HepG2 (cell line): ENCODE measurements around the gene GGT7. TPM values are rescaled to one million over a fixed set of nuclear protein-coding genes. Genes with fewer than 3 reads are reported as not detected.

ENCODE experiments used
- ATAC-seq: fragments of 200-7000 bp; cut with Tn5 transposase; 3 replicates; pipeline ENCODE4 v1.9.1; 2020; ENCODE audit warnings: mild to moderate bottlenecking, moderate library complexity
- BruUV-seq: library from RNA; stranded (reverse); fragments of 400-500 nt; replicated peaks from 2 replicates; lab custom pipeline; 2021; lab: Mats Ljungman, UMichigan
- CTCF ChIA-PET: fragments of 300-600 bp; formaldehyde crosslinking; extraction: SDS; loops from one replicate; lab custom pipeline; 2021; ENCODE audit warnings: low total read pairs, inconsistent platforms, low intra/inter-chr PET ratio; lab: Yijun Ruan, JAX
- POLR2A ChIA-PET: fragments of 350-600 bp; sonication (Branson Sonifier 250); formaldehyde crosslinking; loops from one replicate; lab custom pipeline; 2020; ENCODE audit warnings: antibody characterized with exemption, inconsistent platforms; lab: Yijun Ruan, JAX
- DNase-seq: peaks from one replicate; pipeline ENCODE4 v3.0.0-alpha.2; 2015; ENCODE audit warnings: low spot score
- FAIRE-seq: peaks from 3 replicates; lab custom pipeline; 2011; peaks lifted over from hg19 to GRCh38; lab: Jason Lieb, UNC
- H2AFZ ChIP-seq: one replicate; pipeline ENCODE4 v1.6.1; 2011; ENCODE audit warnings: low read length, inconsistent platforms
- H3K27ac ChIP-seq: fragments of 300-600 bp; 3 replicates; pipeline ENCODE4 v1.8.0; 2011; ENCODE audit warnings: mixed run types, mild to moderate bottlenecking, mixed read lengths, low read length, inconsistent platforms; ENCODE audit not compliant: insufficient read depth; ENCODE audit errors: extremely low read length
- H3K27me3 ChIP-seq, 2 experiments: fragments of 200-600 bp in 1 of 2; 2 replicates in 1 of 2; 3 replicates in 1 of 2; pipeline versions ENCODE4 v1.6.0 to v1.8.0; 2011; ENCODE audit warnings: low read length in 2 of 2, mild to moderate bottlenecking in 2 of 2, moderate library complexity in 2 of 2, inconsistent platforms in 1 of 2; ENCODE audit not compliant: insufficient read depth in 2 of 2, control insufficient read depth in 1 of 2
- H3K36me3 ChIP-seq, 2 experiments: fragments of 200-600 bp in 1 of 2; replicated peaks in 1 of 2; 2 replicates in 1 of 2; 3 replicates in 1 of 2; pipeline versions ENCODE4 v1.5.1 to v1.8.0; 2011; ENCODE audit warnings: low read length in 2 of 2, inconsistent platforms in 1 of 2; ENCODE audit not compliant: insufficient read depth in 2 of 2, control insufficient read depth in 1 of 2
- H3K4me1 ChIP-seq: 2 replicates; pipeline ENCODE4 v1.5.1; 2012; ENCODE audit warnings: low read length, inconsistent platforms; ENCODE audit not compliant: insufficient read depth
- H3K4me2 ChIP-seq: 2 replicates; pipeline ENCODE4 v1.6.0; 2011; ENCODE audit warnings: low read depth, low read length, inconsistent platforms
- H3K4me3 ChIP-seq, 3 experiments: fragments of 200-600 bp in 1 of 3; sonication (generic), shearing (Covaris generic) in 1 of 3; replicated peaks in 1 of 3; 2 replicates each; pipeline ENCODE4 v1.5.1; 2011 to 2016; ENCODE audit warnings: low read length in 3 of 3, inconsistent platforms in 2 of 3, low read depth in 2 of 3, mild to moderate bottlenecking in 2 of 3, control low read depth in 1 of 3, mixed read lengths in 1 of 3; ENCODE audit not compliant: insufficient read depth in 1 of 3
- H3K79me2 ChIP-seq: one replicate; pipeline ENCODE4 v1.6.1; 2011; ENCODE audit warnings: low read length, inconsistent platforms; ENCODE audit not compliant: insufficient read depth
- H3K9ac ChIP-seq: 2 replicates; pipeline ENCODE4 v1.6.0; 2011; ENCODE audit warnings: mild to moderate bottlenecking, low read depth, low read length, inconsistent platforms; ENCODE audit not compliant: insufficient read depth
- H3K9me3 ChIP-seq: 2 replicates; pipeline ENCODE4 v1.5.1; 2012; ENCODE audit warnings: mild to moderate bottlenecking, low read length
- H4K20me1 ChIP-seq: 2 replicates; pipeline ENCODE4 v1.6.0; 2011; ENCODE audit warnings: inconsistent platforms, mild to moderate bottlenecking, low read length, moderate library complexity; ENCODE audit not compliant: insufficient read depth
- ATRX ChIP-seq: sonication (generic); formaldehyde crosslinking; IDR thresholded peaks from 2 replicates; pipeline ENCODE4 v1.4.0; 2020; ENCODE audit warnings: missing genetic modification reagents, borderline replicate concordance
- DNMT3B ChIP-seq: conservative IDR thresholded peaks from 2 replicates; pipeline ENCODE4 v1.6.1; 2016; ENCODE audit warnings: missing biosample characterization, control low read depth
- GABPA ChIP-seq, 2 experiments: IDR thresholded peaks; 2 replicates each; pipeline ENCODE4 v1.6.1; 2011 to 2016; ENCODE audit warnings: low read depth in 2 of 2, low read length in 1 of 2, missing biosample characterization in 1 of 2, missing genetic modification characterization in 1 of 2
- KIAA2018 ChIP-seq: sonication (generic); formaldehyde crosslinking; IDR thresholded peaks from 2 replicates; pipeline ENCODE4 v1.5.0; 2020; ENCODE audit warnings: mild to moderate bottlenecking, missing genetic modification reagents, borderline replicate concordance
- KMT2A ChIP-seq: sonication (generic); formaldehyde crosslinking; IDR thresholded peaks from 2 replicates; pipeline ENCODE4 v1.4.0; 2020; ENCODE audit warnings: missing genetic modification reagents
- LBX2 ChIP-seq: sonication (generic); formaldehyde crosslinking; IDR thresholded peaks from 2 replicates; pipeline ENCODE4 v1.5.0; 2020; ENCODE audit warnings: missing genetic modification reagents, mild to moderate bottlenecking, borderline replicate concordance
- MEIS1 ChIP-seq: sonication (generic); formaldehyde crosslinking; IDR thresholded peaks from 2 replicates; pipeline ENCODE4 v1.9.0; 2021; ENCODE audit warnings: mild to moderate bottlenecking, missing genetic modification reagents, moderate library complexity, borderline replicate concordance
- POLR2AphosphoS5 ChIP-seq: IDR thresholded peaks from 2 replicates; pipeline ENCODE4 v1.6.1; 2012; ENCODE audit warnings: low read depth, low read length
- TCF12 ChIP-seq, 2 experiments: fragments of 450-650 bp in 1 of 2; sonication (generic) in 1 of 2; formaldehyde crosslinking in 1 of 2; IDR thresholded peaks; 2 replicates each; pipeline versions ENCODE4 v1.6.1 to v1.8.0; 2017 to 2022; ENCODE audit warnings: antibody characterized with exemption in 1 of 2, mild to moderate bottlenecking in 1 of 2, missing genetic modification reagents in 1 of 2, moderate library complexity in 1 of 2
- ZNF577 ChIP-seq: sonication (generic); formaldehyde crosslinking; IDR thresholded peaks from 2 replicates; pipeline ENCODE4 v1.4.0; 2020; ENCODE audit warnings: mild to moderate bottlenecking, low read depth, missing genetic modification reagents, borderline replicate concordance
- ZNF781 ChIP-seq: sonication (generic); formaldehyde crosslinking; IDR thresholded peaks from 2 replicates; pipeline ENCODE4 v1.5.1; 2020; ENCODE audit warnings: borderline replicate concordance, mild to moderate bottlenecking, missing genetic modification reagents; ENCODE audit errors: not compliant biosample characterization
- ZSCAN20 ChIP-seq: sonication (generic); formaldehyde crosslinking; IDR thresholded peaks from 2 replicates; pipeline ENCODE4 v1.4.0; 2020; ENCODE audit warnings: missing genetic modification reagents, mild to moderate bottlenecking, borderline replicate concordance
- WGBS: methylation state at CpG from one replicate; pipeline ENCODE4 v1.1.6; 2017; ENCODE audit warnings: low lambda C conversion rate; 5-methylcytosine and 5-hydroxymethylcytosine counted together
- in situ Hi-C: cut with HindIII; loops from 2 replicates; pipeline ENCODE4 v1.10.0; 2017; ENCODE audit warnings: low pct_unique_long_range_greater_than_20kb; ENCODE audit not compliant: extremely low pct_ligation_motif_present
- intact Hi-C: fragments of 100-400 bp; cut with micrococcal nuclease; formaldehyde crosslinking; loops from one replicate; pipeline ENCODE4 v1.10.0; 2022; ENCODE audit not compliant: unreplicated experiment
- polyA plus RNA-seq, 8 experiments: library from polyadenylated mRNA; depleted of rRNA in 3 of 8; stranded (reverse) in 7 of 8; unstranded in 1 of 8; fragments of >200 nt; fragmentation: Illumina TruSeq in 4 of 8; extraction: Trizol in 4 of 8; gene quantifications; 2 replicates each; pipeline versions ENCODE4 v1.2.1 to v1.2.3, GENCODE V29; 2011 to 2016; ENCODE audit warnings: low read depth in 4 of 8, missing spikeins in 1 of 8, mixed read lengths in 1 of 8; ENCODE audit not compliant: insufficient read depth in 1 of 8
- total RNA-seq, 5 experiments: library from RNA; depleted of rRNA; stranded (reverse); fragments of >200 nt; fragmentation: Illumina TruSeq; extraction: Trizol; gene quantifications; 2 replicates each; pipeline ENCODE4 v1.2.3, GENCODE V29; 2016; ENCODE audit warnings: low read depth in 1 of 5

The GGT7 gene
- total and polyA plus RNA-seq, 2 of the 13 experiments (the other 11 are each of a cell fraction or from before 2014, with no cell fraction given), result 6.6 to 23.0 TPM

GRCh38 chr20:34871320-34871926 lies 1.2 kb downstream of the GGT7 start (continued):
- no peak for TF ChIP-seq KIAA2018
- TF ChIP-seq, all 625 proteins: peak for 6

GRCh38 chr20:34864216-34864615 lies 8.4 kb downstream of the GGT7 start:
- ChIA-PET POLR2A (no interaction called here), CTCF (no interaction called here)
- DNase-seq (no peak), ATAC-seq (no peak), FAIRE-seq (no peak)
- no peaks in the 10 kb centered on the region for H4K20me1 ChIP-seq
- no peak overlapping the region for H3K4me2 ChIP-seq
- in situ Hi-C loops, result no loop called here
- H3K27ac ChIP-seq, result no peak overlapping the region
- H3K9me3 ChIP-seq, result no peaks in the 10 kb centered on the region
- over 99% methylated on average over 5 of the region's 5 CpGs for WGBS
- H3K36me3 ChIP-seq, result peaks cover 7 to 15% of the 10 kb centered on the region in 2 experiments; a peak in 3 of 5 replicates
- no TSS peak for BruUV-seq
- no peaks in the 10 kb centered on the region for H3K27me3 ChIP-seq
- no peak overlapping the region for H2AFZ ChIP-seq
- no peaks in the 10 kb centered on the region for H3K4me1 ChIP-seq
- no peak for TF ChIP-seq ZSCAN20 (CRISPR knock-in tag)
- no peak for TF ChIP-seq DNMT3B (CRISPR knock-in tag)
- no peak for TF ChIP-seq ZNF781 (CRISPR knock-in tag)
- TF ChIP-seq GABPA (IDR thresholded peaks at IDR 0.05; ENCODE audit: low read depth, low read length), result no peak
- TF ChIP-seq GABPA (CRISPR knock-in tag; IDR thresholded peaks at IDR 0.05; ENCODE audit: low read depth), result no peak
- TF ChIP-seq POLR2AphosphoS5, result no peak
- TF ChIP-seq MEIS1 (CRISPR knock-in tag), result no peak
- no peak for TF ChIP-seq ZNF577 (CRISPR knock-in tag)
- no peak for TF ChIP-seq ATRX (CRISPR knock-in tag)
- TF ChIP-seq KMT2A, result no peak
- TF ChIP-seq TCF12 (IDR thresholded peaks at IDR 0.05), result no peak
- TF ChIP-seq TCF12 (CRISPR knock-in tag; IDR thresholded peaks at IDR 0.05), result no peak
- no peak for TF ChIP-seq LBX2
- H3K9ac ChIP-seq, result no peak overlapping the region
- intact Hi-C loops, result no loop called here
- H3K79me2 ChIP-seq, result no peaks in the 10 kb centered on the region
- H3K4me3 ChIP-seq, result no peak overlapping the region
